ENCODE results near the gene SLC26A8. TPM values are rescaled to one million over a fixed set of nuclear protein-coding genes. Genes with fewer than 3 reads are reported as not detected.
A peak's percentile ranks its signal among the peaks of the same experiment; 100 is the strongest.

The SLC26A8 gene
- polyA plus RNA-seq, 3 donors: 0.52 to 1.7 (median 1.5) TPM

DNA sequence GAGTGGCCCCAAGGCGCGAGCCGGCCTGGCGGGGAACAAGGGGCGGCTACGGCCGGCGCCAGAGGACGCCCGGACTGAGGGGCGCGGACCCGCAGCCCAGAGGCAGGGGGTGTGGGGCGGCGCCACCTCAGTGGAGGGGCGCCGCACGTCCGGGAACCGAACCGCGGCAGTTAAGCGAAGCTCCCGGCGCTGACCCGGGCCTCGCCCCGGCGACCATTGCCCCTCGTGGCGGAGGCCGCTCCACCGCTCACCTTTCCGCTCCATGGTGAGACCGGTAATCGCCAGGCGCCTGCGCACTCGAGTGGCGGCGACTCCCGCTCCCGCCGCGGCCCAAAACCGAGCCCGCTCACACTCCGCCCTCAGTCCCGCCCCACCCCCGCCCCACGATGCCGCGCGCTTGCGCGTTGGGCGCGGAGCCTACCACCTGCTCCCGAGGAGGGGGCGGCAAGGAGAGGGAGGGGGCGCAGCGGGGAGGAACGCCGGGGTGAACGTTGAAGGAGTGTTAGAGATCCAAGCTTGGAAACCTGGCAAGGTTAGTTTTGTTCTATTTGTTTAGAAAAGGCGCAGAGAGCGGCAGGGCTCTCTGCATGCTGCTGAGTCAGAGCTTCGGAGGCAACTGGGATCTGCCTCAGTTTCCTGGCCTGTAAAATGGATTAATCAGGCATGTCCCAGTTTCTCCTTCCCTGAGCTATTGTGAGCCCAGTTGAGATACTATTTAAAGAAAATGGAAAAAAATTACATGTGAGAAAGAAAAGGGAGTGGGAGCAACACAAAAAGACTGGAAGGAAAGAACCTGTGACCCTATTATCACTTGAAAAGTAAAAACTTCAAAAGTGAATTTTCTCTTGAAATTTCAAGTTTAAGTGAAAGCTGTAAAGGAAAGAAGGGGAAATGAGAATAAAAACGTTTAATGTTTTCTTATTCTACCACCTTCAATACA lies 103.4 kb downstream of the SLC26A8 start, which contains the start of gene SRPK1:
TSS of gene SRPK1 (minus strand) at position 306 of the 940 bp plus-strand sequence. CDS start at position 264, 42 bp downstream.
- Mint-ChIP-seq H3K36me3 (peaks cover 8 to 15% of the 10 kb centered on the region in 2 donors), H3K4me1 (peaks cover 35% of the 10 kb centered on the region), H3K9me3 (no peaks in the 10 kb centered on the region), H3K27ac (peak within 1 kb of the TSS; percentile 76 to 98 (median 94)), H3K4me3 (peak within 1 kb of the TSS; percentile 99), H3K27me3 (ENCODE audit: low read depth in 3 of 3) (peaks cover 0 to 5% (median 3%) of the 10 kb centered on the region in 3 donors)
- Histone ChIP-seq H3K36me3 (replicated peaks in 1 of 2; ENCODE audit: control insufficient read depth in 1 of 2, insufficient read depth in 2 of 2, low read length in 2 of 2) (peaks cover 3 to 9% of the 10 kb centered on the region in 2 donors), H3K27ac (ENCODE audit: low read depth in 1 of 2, low read length in 2 of 2) (peak within 1 kb of the TSS; percentile 61 to 90), H3K79me2 (ENCODE audit: insufficient read depth, low read length) (peaks cover 54% of the 10 kb centered on the region), H3K9me3 (replicated peaks in 1 of 2; ENCODE audit: control insufficient read depth in 1 of 2, insufficient read depth in 1 of 2, low read length in 2 of 2) (no peaks in the 10 kb centered on the region), H3K4me3 (replicated peaks in 1 of 3; ENCODE audit: low read depth in 2 of 3, low read length in 3 of 3) (peak within 1 kb of the TSS; percentile 73 to 97 (median 96)), H3K27me3 (ENCODE audit: control insufficient read depth in 2 of 2, insufficient read depth in 2 of 2, low read length in 2 of 2) (no peaks in the 10 kb centered on the region), H4K20me1 (ENCODE audit: insufficient read depth, low read length) (no peaks in the 10 kb centered on the region), H3K4me1 (ENCODE audit: control insufficient read depth in 1 of 2, insufficient read depth in 2 of 2, low read length in 2 of 2) (peaks cover 32 to 41% of the 10 kb centered on the region in 2 donors), H3K9ac (ENCODE audit: insufficient read depth, low read length, poor library complexity, severe bottlenecking) (peak within 1 kb of the TSS; percentile 80), H2AFZ (ENCODE audit: insufficient read depth, low read depth, low read length, poor library complexity, severe bottlenecking) (peak within 1 kb of the TSS; percentile 92), H3K4me2 (replicated peaks; ENCODE audit: extremely low read depth, low read length, poor library complexity, severe bottlenecking) (peak within 1 kb of the TSS; percentile 99)
- under 1% methylated on average over 46 of the region's 69 CpGs for WGBS (ENCODE audit: insufficient coverage)
- DNase-seq: peak; percentile 68 to 76 (median 74)
- TF ChIP-seq, protein P1, sequence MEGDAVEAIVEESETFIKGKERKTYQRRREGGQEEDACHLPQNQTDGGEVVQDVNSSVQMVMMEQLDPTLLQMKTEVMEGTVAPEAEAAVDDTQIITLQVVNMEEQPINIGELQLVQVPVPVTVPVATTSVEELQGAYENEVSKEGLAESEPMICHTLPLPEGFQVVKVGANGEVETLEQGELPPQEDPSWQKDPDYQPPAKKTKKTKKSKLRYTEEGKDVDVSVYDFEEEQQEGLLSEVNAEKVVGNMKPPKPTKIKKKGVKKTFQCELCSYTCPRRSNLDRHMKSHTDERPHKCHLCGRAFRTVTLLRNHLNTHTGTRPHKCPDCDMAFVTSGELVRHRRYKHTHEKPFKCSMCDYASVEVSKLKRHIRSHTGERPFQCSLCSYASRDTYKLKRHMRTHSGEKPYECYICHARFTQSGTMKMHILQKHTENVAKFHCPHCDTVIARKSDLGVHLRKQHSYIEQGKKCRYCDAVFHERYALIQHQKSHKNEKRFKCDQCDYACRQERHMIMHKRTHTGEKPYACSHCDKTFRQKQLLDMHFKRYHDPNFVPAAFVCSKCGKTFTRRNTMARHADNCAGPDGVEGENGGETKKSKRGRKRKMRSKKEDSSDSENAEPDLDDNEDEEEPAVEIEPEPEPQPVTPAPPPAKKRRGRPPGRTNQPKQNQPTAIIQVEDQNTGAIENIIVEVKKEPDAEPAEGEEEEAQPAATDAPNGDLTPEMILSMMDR (IDR thresholded peaks at IDR 0.05): no peak
- intact Hi-C loops (cut with micrococcal nuclease): loop anchor here in 1 of 2 donors (10.0 kb wide), 1 partner anchor 94 kb away; no protein-coding TSS in a partner anchor

Measured in CD14-positive monocyte (primary cell).